Amniotic stem cell (primary cell): ENCODE data around the gene VKORC1L1.
"Not testable (repeated sequence)": the region's sequence is repeated elsewhere in the genome, so short reads cannot be mapped to it uniquely, and the experiment has no call there.

Experiments used
- DNase-seq: peaks from one replicate; lab custom pipeline; 2025; lab: John Stamatoyannopoulos, UW

The VKORC1L1 gene

GRCh38 chr7:65885533-65885932, 12.7 kb downstream of the VKORC1L1 start:
- not testable (repeated sequence) for DNase-seq

- DNase-seq = not testable (repeated sequence)
These were observed 15.7 kb downstream of the VKORC1L1 start for GRCh38 chr7:65888434-65889156.

GRCh38 chr7:65889722-65890121, 16.8 kb downstream of the VKORC1L1 start:
- DNase-seq = not testable (repeated sequence)

GRCh38 chr7:65892161-65892560, 19.3 kb downstream of the VKORC1L1 start:
- DNase-seq = no peak

GRCh38 chr7:65892835-65893234, 20.0 kb downstream of the VKORC1L1 start:
- no peak for DNase-seq

- DNase-seq = no peak
These were observed 23.5 kb downstream of the VKORC1L1 start for GRCh38 chr7:65896279-65896870.

- DNase-seq = not testable (repeated sequence)
These were observed 24.4 kb downstream of the VKORC1L1 start for GRCh38 chr7:65897289-65897688.

- DNase-seq = not testable (repeated sequence)
These were observed 26.0 kb downstream of the VKORC1L1 start for GRCh38 chr7:65898677-65899447.

- no peak for DNase-seq
These were observed 29.4 kb downstream of the VKORC1L1 start for GRCh38 chr7:65902306-65902705.

GRCh38 chr7:65907501-65908198, 34.8 kb downstream of the VKORC1L1 start:
- no peak for DNase-seq

- DNase-seq = no peak
These were observed 37.4 kb downstream of the VKORC1L1 start for GRCh38 chr7:65910237-65910636.

- no peak for DNase-seq
These were observed 39.4 kb downstream of the VKORC1L1 start for GRCh38 chr7:65912237-65912636.

GRCh38 chr7:65915921-65916657, 43.2 kb downstream of the VKORC1L1 start:
- no peak for DNase-seq

GRCh38 chr7:65923316-65923715, 50.4 kb downstream of the VKORC1L1 start:
- DNase-seq = no peak

GRCh38 chr7:65924193-65924592, 51.3 kb downstream of the VKORC1L1 start:
- DNase-seq = no peak

GRCh38 chr7:65925040-65925439, 52.2 kb downstream of the VKORC1L1 start:
- DNase-seq = no peak

- no peak for DNase-seq
These were observed 53.7 kb downstream of the VKORC1L1 start for GRCh38 chr7:65926588-65926987.

GRCh38 chr7:65927489-65928448, 54.9 kb downstream of the VKORC1L1 start:
- no peak for DNase-seq

- no peak for DNase-seq
These were observed 58.8 kb downstream of the VKORC1L1 start for GRCh38 chr7:65931685-65932084.

GRCh38 chr7:65937296-65937695, 64.4 kb downstream of the VKORC1L1 start:
- DNase-seq = no peak
